Stomach (tissue), 4 donors: ENCODE measurements around the gene POP5.
"Not testable (repeated sequence)": the region's sequence is repeated elsewhere in the genome, so short reads cannot be mapped to it uniquely, and the experiment has no call there.

Experiments
- EP300 ChIP-seq: sonication (generic); formaldehyde crosslinking; IDR thresholded peaks from one replicate; pipeline ENCODE4 v1.6.1; 2017; ENCODE audit warnings: antibody characterized with exemption
- POLR2A ChIP-seq, 4 donors: fragments of 450-650 bp; IDR thresholded peaks; one replicate each; pipeline ENCODE4 v1.6.1; 2016; ENCODE audit warnings: antibody characterized with exemption in 4 of 4, control low read depth in 2 of 4, mild to moderate bottlenecking in 1 of 4, moderate library complexity in 1 of 4
- POLR2AphosphoS5 ChIP-seq, 3 donors: sonication (generic); formaldehyde crosslinking; IDR thresholded peaks; one replicate each; pipeline ENCODE4 v1.6.1; 2016; ENCODE audit warnings: antibody characterized with exemption in 3 of 3
- TF ChIP-seq, protein P1 (sequence below), 7 experiments: fragments of 450-650 bp in 4 of 7; fragments of 200-600 bp in 3 of 7; sonication (generic) in 3 of 7; IDR thresholded peaks; one replicate each; pipeline ENCODE4 v1.5.1; 2016 to 2019; ENCODE audit warnings: antibody characterized with exemption in 7 of 7, control low read depth in 2 of 7, mild to moderate bottlenecking in 1 of 7

DNA sequence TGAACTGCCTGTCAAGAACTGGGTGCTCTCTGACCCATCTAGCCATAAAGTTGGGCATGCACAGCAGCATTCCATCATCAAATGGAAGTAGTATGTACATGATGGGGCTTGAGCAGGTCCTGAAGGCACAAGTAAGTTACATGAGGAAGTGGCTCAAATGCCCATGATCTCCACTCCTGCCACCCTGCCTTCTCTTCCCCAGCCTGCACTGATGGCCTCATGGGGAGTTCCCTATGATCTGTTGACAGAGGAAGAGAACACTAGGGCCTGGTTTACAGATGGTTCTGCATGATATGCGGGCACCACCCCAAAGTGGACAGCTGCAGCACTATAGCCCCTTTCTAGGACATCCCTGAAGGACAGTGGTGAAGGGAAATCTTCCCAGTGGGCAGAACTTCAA lies 30.3 kb upstream of the POP5 start:
- TF ChIP-seq, protein P1, sequence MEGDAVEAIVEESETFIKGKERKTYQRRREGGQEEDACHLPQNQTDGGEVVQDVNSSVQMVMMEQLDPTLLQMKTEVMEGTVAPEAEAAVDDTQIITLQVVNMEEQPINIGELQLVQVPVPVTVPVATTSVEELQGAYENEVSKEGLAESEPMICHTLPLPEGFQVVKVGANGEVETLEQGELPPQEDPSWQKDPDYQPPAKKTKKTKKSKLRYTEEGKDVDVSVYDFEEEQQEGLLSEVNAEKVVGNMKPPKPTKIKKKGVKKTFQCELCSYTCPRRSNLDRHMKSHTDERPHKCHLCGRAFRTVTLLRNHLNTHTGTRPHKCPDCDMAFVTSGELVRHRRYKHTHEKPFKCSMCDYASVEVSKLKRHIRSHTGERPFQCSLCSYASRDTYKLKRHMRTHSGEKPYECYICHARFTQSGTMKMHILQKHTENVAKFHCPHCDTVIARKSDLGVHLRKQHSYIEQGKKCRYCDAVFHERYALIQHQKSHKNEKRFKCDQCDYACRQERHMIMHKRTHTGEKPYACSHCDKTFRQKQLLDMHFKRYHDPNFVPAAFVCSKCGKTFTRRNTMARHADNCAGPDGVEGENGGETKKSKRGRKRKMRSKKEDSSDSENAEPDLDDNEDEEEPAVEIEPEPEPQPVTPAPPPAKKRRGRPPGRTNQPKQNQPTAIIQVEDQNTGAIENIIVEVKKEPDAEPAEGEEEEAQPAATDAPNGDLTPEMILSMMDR (IDR thresholded peaks at IDR 0.05) = not testable (repeated sequence)
- TF ChIP-seq POLR2A (IDR thresholded peaks at IDR 0.05); POLR2AphosphoS5 (IDR thresholded peaks at IDR 0.05); EP300: not testable (repeated sequence)
